DMS 273 (cell line): ENCODE results near the gene MBD6.

Source experiments
- DNase-seq: peaks from one replicate; lab custom pipeline; 2025; ENCODE audit not compliant: unreplicated experiment; lab: John Stamatoyannopoulos, UW

The MBD6 gene

DNA sequence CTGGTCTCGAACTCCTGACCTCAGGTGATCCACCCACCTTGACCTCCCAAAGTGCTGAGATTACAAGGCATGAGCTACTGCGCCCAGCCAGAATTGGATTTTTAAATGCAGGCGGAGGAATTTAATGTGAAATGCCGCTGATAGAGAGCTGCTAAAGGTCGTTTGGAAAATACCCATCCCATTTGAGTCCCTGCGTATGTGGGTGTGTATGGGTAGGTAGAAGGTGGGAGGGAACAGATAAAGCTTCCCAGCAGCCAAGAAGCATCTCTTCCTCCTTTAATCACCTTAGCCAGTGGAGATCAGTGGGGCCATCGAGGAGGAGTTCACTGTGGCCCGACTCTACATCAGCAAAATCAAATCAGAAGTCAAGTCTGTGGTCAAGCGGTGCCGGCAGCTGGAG, 52.2 kb downstream of the MBD6 start:
- no peak for DNase-seq

GRCh38 chr12:57575771-57576612, 53.4 kb downstream of the MBD6 start:
- DNase-seq: no peak

GRCh38 chr12:57576613-57577160, 54.1 kb downstream of the MBD6 start:
- no peak for DNase-seq

DNA sequence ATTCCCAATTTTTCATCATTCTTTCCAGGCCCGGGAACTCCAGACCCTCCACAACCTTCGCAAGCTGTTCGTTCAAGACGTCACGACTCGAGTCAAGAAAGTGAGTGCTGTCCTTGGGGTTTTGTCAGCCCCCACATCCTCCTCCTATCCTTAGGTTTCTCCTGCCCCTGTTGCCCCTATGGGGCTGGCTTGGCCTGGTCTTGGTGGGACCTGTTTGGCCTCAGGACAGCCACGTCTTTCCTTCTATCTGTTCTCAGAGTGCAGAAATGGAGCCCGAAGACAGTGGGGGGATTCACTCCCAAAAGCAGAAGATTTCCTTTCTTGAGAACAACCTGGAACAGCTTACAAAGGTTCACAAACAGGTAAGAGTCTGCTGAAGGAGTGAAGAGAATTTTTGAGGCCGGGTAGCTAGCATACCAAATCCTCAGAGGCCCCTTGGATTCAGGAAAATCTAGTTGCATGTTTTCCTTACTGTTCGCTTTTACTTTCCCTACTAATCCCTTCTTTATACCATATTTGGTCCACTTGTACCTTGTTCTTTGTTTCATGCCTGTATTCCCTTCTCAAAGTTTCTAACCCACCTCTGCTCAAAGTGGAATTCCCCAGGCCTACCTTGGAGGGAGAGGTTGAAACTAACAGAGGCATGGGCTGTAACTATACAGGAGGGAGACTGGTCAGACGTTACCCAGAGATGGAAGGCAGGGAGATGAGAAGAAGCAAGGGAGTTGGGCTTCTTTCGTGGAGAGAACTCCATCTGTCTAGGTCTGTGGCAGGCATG, 55.5 kb downstream of the MBD6 start:
- no peak for DNase-seq

- no peak for DNase-seq
These were observed 56.4 kb downstream of the MBD6 start for GRCh38 chr12:57579011-57579410.
